ENCODE measurements around the gene PTGES2. TPM values are rescaled to one million over a fixed set of nuclear protein-coding genes. Genes with fewer than 3 reads are reported as not detected.

Gene PTGES2
- total and polyA plus RNA-seq, 9 of the 15 experiments (the other 6 are each of a cell fraction or from before 2014, with no cell fraction given), result 2.4 to 196 (median 90.1) TPM

GRCh38 chr9:128124873-128125579, 2.5 kb downstream of the PTGES2 start (continued):
- TF ChIP-seq, protein P1, sequence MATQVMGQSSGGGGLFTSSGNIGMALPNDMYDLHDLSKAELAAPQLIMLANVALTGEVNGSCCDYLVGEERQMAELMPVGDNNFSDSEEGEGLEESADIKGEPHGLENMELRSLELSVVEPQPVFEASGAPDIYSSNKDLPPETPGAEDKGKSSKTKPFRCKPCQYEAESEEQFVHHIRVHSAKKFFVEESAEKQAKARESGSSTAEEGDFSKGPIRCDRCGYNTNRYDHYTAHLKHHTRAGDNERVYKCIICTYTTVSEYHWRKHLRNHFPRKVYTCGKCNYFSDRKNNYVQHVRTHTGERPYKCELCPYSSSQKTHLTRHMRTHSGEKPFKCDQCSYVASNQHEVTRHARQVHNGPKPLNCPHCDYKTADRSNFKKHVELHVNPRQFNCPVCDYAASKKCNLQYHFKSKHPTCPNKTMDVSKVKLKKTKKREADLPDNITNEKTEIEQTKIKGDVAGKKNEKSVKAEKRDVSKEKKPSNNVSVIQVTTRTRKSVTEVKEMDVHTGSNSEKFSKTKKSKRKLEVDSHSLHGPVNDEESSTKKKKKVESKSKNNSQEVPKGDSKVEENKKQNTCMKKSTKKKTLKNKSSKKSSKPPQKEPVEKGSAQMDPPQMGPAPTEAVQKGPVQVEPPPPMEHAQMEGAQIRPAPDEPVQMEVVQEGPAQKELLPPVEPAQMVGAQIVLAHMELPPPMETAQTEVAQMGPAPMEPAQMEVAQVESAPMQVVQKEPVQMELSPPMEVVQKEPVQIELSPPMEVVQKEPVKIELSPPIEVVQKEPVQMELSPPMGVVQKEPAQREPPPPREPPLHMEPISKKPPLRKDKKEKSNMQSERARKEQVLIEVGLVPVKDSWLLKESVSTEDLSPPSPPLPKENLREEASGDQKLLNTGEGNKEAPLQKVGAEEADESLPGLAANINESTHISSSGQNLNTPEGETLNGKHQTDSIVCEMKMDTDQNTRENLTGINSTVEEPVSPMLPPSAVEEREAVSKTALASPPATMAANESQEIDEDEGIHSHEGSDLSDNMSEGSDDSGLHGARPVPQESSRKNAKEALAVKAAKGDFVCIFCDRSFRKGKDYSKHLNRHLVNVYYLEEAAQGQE (IDR thresholded peaks at IDR 0.05; ENCODE audit: borderline replicate concordance), result peak; percentile 41; the same call in 1 of the 2 replicates
- TF ChIP-seq, protein P1 (CRISPR knock-in tag; IDR thresholded peaks at IDR 0.05; ENCODE audit: low read depth), result no peak
- TF ChIP-seq, protein P2, sequence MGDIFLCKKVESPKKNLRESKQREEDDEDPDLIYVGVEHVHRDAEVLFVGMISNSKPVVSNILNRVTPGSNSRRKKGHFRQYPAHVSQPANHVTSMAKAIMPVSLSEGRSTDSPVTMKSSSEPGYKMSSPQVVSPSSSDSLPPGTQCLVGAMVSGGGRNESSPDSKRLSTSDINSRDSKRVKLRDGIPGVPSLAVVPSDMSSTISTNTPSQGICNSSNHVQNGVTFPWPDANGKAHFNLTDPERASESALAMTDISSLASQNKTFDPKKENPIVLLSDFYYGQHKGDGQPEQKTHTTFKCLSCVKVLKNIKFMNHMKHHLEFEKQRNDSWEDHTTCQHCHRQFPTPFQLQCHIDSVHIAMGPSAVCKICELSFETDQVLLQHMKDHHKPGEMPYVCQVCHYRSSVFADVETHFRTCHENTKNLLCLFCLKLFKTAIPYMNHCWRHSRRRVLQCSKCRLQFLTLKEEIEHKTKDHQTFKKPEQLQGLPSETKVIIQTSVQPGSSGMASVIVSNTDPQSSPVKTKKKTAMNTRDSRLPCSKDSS (IDR thresholded peaks at IDR 0.05; ENCODE audit: low read depth, partially characterized antibody), result no peak
- TF ChIP-seq ARID3B (CRISPR knock-in tag; IDR thresholded peaks at IDR 0.05; ENCODE audit: borderline replicate concordance), result no peak
- no peak for TF ChIP-seq C11orf30 (IDR thresholded peaks at IDR 0.05; ENCODE audit: low read depth)
- peak; percentile 45 to 77 for TF ChIP-seq KDM1A (IDR thresholded peaks at IDR 0.05)
- TF ChIP-seq SNRNP70 (optimal IDR thresholded peaks at IDR 0.05; ENCODE audit: low read depth, low read length), result no peak
- no peak for TF ChIP-seq GTF2E2 (tag; IDR thresholded peaks at IDR 0.05)
- TF ChIP-seq ZC3H11A (IDR thresholded peaks at IDR 0.05; ENCODE audit: low read depth, low read length), result no peak
- no peak for TF ChIP-seq ZNF165 (CRISPR knock-in tag; IDR thresholded peaks at IDR 0.05; ENCODE audit: borderline replicate concordance)
- TF ChIP-seq ARID2 (IDR thresholded peaks at IDR 0.05), result no peak
- TF ChIP-seq ZNF699 (CRISPR knock-in tag; IDR thresholded peaks at IDR 0.05; ENCODE audit: insufficient replicate concordance), result no peak
- TF ChIP-seq, protein P3, sequence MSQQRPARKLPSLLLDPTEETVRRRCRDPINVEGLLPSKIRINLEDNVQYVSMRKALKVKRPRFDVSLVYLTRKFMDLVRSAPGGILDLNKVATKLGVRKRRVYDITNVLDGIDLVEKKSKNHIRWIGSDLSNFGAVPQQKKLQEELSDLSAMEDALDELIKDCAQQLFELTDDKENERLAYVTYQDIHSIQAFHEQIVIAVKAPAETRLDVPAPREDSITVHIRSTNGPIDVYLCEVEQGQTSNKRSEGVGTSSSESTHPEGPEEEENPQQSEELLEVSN (IDR thresholded peaks at IDR 0.05; ENCODE audit: borderline replicate concordance in 1 of 2, extremely low read depth in 1 of 2, insufficient read depth in 1 of 2, insufficient read length in 1 of 2, low read depth in 1 of 2, low read length in 1 of 2, poor library complexity in 1 of 2, severe bottlenecking in 1 of 2), result no peak
- no peak for TF ChIP-seq ZNF436 (CRISPR knock-in tag; IDR thresholded peaks at IDR 0.05)
- TF ChIP-seq ZSCAN29 (IDR thresholded peaks at IDR 0.05), result no peak
- TF ChIP-seq TEAD1 (CRISPR knock-in tag; IDR thresholded peaks at IDR 0.05), result no peak
